Caco-2 (cell line): ENCODE data around the gene DNER. TPM values are rescaled to one million over a fixed set of nuclear protein-coding genes. Genes with fewer than 3 reads are reported as not detected.

Source experiments
- BruUV-seq: library from RNA; stranded (reverse); fragments of 400-500 nt; replicated peaks from 2 replicates; lab custom pipeline; 2021; lab: Mats Ljungman, UMichigan
- CTCF ChIA-PET: fragments of 300-600 bp; sonication (Branson Sonifier 250); formaldehyde crosslinking; loops from one replicate; lab custom pipeline; 2022; ENCODE audit warnings: antibody characterized with exemption; lab: Charles Lee
- POLR2A ChIA-PET: fragments of 300-600 bp; sonication (Branson Sonifier 250); formaldehyde crosslinking; loops from one replicate; lab custom pipeline; 2022; ENCODE audit warnings: antibody characterized with exemption; lab: Charles Lee
- DNase-seq, 2 experiments: peaks; one replicate each; pipeline versions ENCODE4 v3.0.0 to v3.0.0-alpha.2; 2020 to 2022
- H3K27me3 ChIP-seq: replicated peaks from 2 replicates; pipeline ENCODE4 v1.6.0; 2011; ENCODE audit warnings: low read length; ENCODE audit not compliant: control insufficient read depth, insufficient read depth
- H3K36me3 ChIP-seq: 2 replicates; pipeline ENCODE4 v1.5.1; 2011; ENCODE audit warnings: low read length; ENCODE audit not compliant: control insufficient read depth, insufficient read depth
- H3K4me1 ChIP-seq: fragments of 250-450 bp; sonication (Bioruptor Pico); 2 replicates; pipeline ENCODE4 v1.5.1; 2020; ENCODE audit warnings: mild to moderate bottlenecking
- H3K4me3 ChIP-seq: 2 replicates; pipeline ENCODE4 v1.5.1; 2011; ENCODE audit warnings: low read depth, mild to moderate bottlenecking, control low read depth, low read length
- H3K9me3 ChIP-seq: fragments of 250-450 bp; sonication (Bioruptor Pico); 2 replicates; pipeline ENCODE4 v1.5.1; 2020; ENCODE audit warnings: mild to moderate bottlenecking, moderate library complexity
- H3K27ac Mint-ChIP-seq: one replicate; pipeline ENCODE4 v1.8.0; 2022; ENCODE audit warnings: mixed read lengths; ENCODE audit not compliant: unreplicated experiment
- H3K27me3 Mint-ChIP-seq: one replicate; pipeline ENCODE4 v1.8.0; 2022; ENCODE audit warnings: mixed read lengths; ENCODE audit not compliant: insufficient read depth, unreplicated experiment
- H3K36me3 Mint-ChIP-seq: one replicate; pipeline ENCODE4 v1.8.0; 2022; ENCODE audit warnings: mild to moderate bottlenecking, mixed read lengths; ENCODE audit not compliant: insufficient read depth, unreplicated experiment
- H3K4me1 Mint-ChIP-seq: one replicate; pipeline ENCODE4 v1.8.0; 2022; ENCODE audit warnings: low read depth, mixed read lengths; ENCODE audit not compliant: unreplicated experiment
- H3K4me3 Mint-ChIP-seq: one replicate; pipeline ENCODE4 v1.8.0; 2022; ENCODE audit warnings: mild to moderate bottlenecking, moderate library complexity, mixed read lengths; ENCODE audit not compliant: unreplicated experiment
- H3K9me3 Mint-ChIP-seq: one replicate; pipeline ENCODE4 v1.8.0; 2022; ENCODE audit warnings: mixed read lengths; ENCODE audit not compliant: unreplicated experiment
- CTCF ChIP-seq, 2 experiments: fragments of 200-600 bp in 1 of 2; IDR thresholded peaks; 1 replicate in 1 of 2; 2 replicates in 1 of 2; pipeline versions ENCODE4 v1.5.1 to v1.8.0; 2011 to 2022; ENCODE audit warnings: antibody characterized with exemption in 1 of 2, control low read depth in 1 of 2, inconsistent platforms in 1 of 2, low read depth in 1 of 2, low read length in 1 of 2, mild to moderate bottlenecking in 1 of 2, moderate library complexity in 1 of 2; ENCODE audit not compliant: insufficient read depth in 1 of 2, severe bottlenecking in 1 of 2, unreplicated experiment in 1 of 2
- intact Hi-C: fragments of 100-400 bp; cut with micrococcal nuclease; formaldehyde crosslinking; loops from one replicate; pipeline ENCODE4 v1.10.0; 2022; ENCODE audit not compliant: unreplicated experiment
- total RNA-seq: library from RNA; stranded (reverse); gene quantifications from 2 replicates; pipeline ENCODE4 v1.2.3, GENCODE V29; 2022

The DNER gene
- total RNA-seq, 1 experiment from 2014 or later = not detected

GRCh38 chr2:229679393-229680125 is 34.8 kb downstream of the DNER start:
- Mint-ChIP-seq H3K4me1 (no peaks in the 10 kb centered on the region), H3K9me3 (no peaks in the 10 kb centered on the region), H3K27ac (no peak overlapping the region), H3K4me3 (no peak overlapping the region), H3K27me3 (peaks cover 14% of the 10 kb centered on the region), H3K36me3 (peaks cover 5% of the 10 kb centered on the region)
- no peak for TF ChIP-seq CTCF (IDR thresholded peaks at IDR 0.05; ENCODE audit: insufficient read depth in 1 of 2, low read depth in 1 of 2, low read length in 1 of 2, severe bottlenecking in 1 of 2, unreplicated experiment in 1 of 2)
- POLR2A ChIA-PET = no interaction called here
- CTCF ChIA-PET = no interaction called here
- Histone ChIP-seq H3K4me1 (no peaks in the 10 kb centered on the region), H3K4me3 (no peak overlapping the region), H3K27me3 (no peaks in the 10 kb centered on the region), H3K9me3 (no peaks in the 10 kb centered on the region), H3K36me3 (no peaks in the 10 kb centered on the region)
- no TSS peak for BruUV-seq
- intact Hi-C loops = no loop called here
- no peak for DNase-seq

- Mint-ChIP-seq H3K27me3 (peaks cover 33% of the 10 kb centered on the region), H3K36me3 (no peaks in the 10 kb centered on the region), H3K27ac (no peak overlapping the region), H3K9me3 (no peaks in the 10 kb centered on the region), H3K4me1 (no peaks in the 10 kb centered on the region), H3K4me3 (no peak overlapping the region)
- intact Hi-C loops = no loop called here
- no TSS peak for BruUV-seq
- no peaks in the 10 kb centered on the region for H3K36me3 ChIP-seq
- TF ChIP-seq CTCF (IDR thresholded peaks at IDR 0.05; ENCODE audit: insufficient read depth in 1 of 2, low read depth in 1 of 2, low read length in 1 of 2, severe bottlenecking in 1 of 2, unreplicated experiment in 1 of 2) = no peak
- H3K27me3 ChIP-seq = no peaks in the 10 kb centered on the region
- ChIA-PET CTCF (no interaction called here), POLR2A (no interaction called here)
- no peaks in the 10 kb centered on the region for H3K4me1 ChIP-seq
- H3K4me3 ChIP-seq = no peak overlapping the region
- H3K9me3 ChIP-seq = no peaks in the 10 kb centered on the region
- no peak for DNase-seq
Measured at GRCh38 chr2:229675569-229675968, 38.8 kb downstream of the DNER start.

- Histone ChIP-seq H3K4me1 (no peaks in the 10 kb centered on the region), H3K27me3 (no peaks in the 10 kb centered on the region), H3K4me3 (no peak overlapping the region), H3K9me3 (no peaks in the 10 kb centered on the region), H3K36me3 (no peaks in the 10 kb centered on the region)
- no peak for TF ChIP-seq CTCF (IDR thresholded peaks at IDR 0.05; ENCODE audit: insufficient read depth in 1 of 2, low read depth in 1 of 2, low read length in 1 of 2, severe bottlenecking in 1 of 2, unreplicated experiment in 1 of 2)
- intact Hi-C loops = no loop called here
- Mint-ChIP-seq H3K27ac (no peak overlapping the region), H3K4me3 (no peak overlapping the region), H3K4me1 (no peaks in the 10 kb centered on the region), H3K27me3 (peaks cover 33% of the 10 kb centered on the region), H3K9me3 (no peaks in the 10 kb centered on the region), H3K36me3 (no peaks in the 10 kb centered on the region)
- DNase-seq = no peak
- no TSS peak for BruUV-seq
- CTCF ChIA-PET = no interaction called here
- POLR2A ChIA-PET = no interaction called here
Measured at GRCh38 chr2:229674830-229675530, 39.4 kb downstream of the DNER start.
